Gastroesophageal sphincter (tissue), 3 donors: ENCODE measurements around the gene CCSER2.

ENCODE experiments used
- CTCF ChIP-seq, 4 experiments: fragments of 200-600 bp in 2 of 4; fragments of 450-650 bp in 2 of 4; sonication (generic) in 1 of 4; IDR thresholded peaks; one replicate each; pipeline ENCODE4 v1.5.1; 2017 to 2019; ENCODE audit warnings: antibody characterized with exemption in 4 of 4, mild to moderate bottlenecking in 2 of 4, moderate library complexity in 2 of 4
- POLR2A ChIP-seq, 2 donors: fragments of 450-650 bp; IDR thresholded peaks; one replicate each; pipeline ENCODE4 v1.6.1; 2017; ENCODE audit warnings: antibody characterized with exemption in 2 of 2, mild to moderate bottlenecking in 2 of 2, moderate library complexity in 1 of 2
- POLR2AphosphoS5 ChIP-seq: sonication (generic); formaldehyde crosslinking; IDR thresholded peaks from one replicate; pipeline ENCODE4 v1.6.1; 2017; ENCODE audit warnings: antibody characterized with exemption

GRCh38 chr10:84530724-84531325 lies 202.4 kb downstream of the CCSER2 start:
- TF ChIP-seq CTCF (IDR thresholded peaks at IDR 0.05) (no peak), POLR2A (IDR thresholded peaks at IDR 0.05) (no peak), POLR2AphosphoS5 (no peak)
